SK-N-SH treated with all-trans-retinoic acid at 6 μM for 48 hours (cell line): Measurements from ENCODE around the gene PARP1.

Experiments
- ATAC-seq: fragments of 200-7000 bp; cut with Tn5 transposase; 3 replicates; pipeline ENCODE4 v1.9.1; 2020; ENCODE audit warnings: mild to moderate bottlenecking, moderate library complexity
- ARNTL ChIP-seq: fragments of 450-650 bp; formaldehyde crosslinking; IDR thresholded peaks from 2 replicates; pipeline ENCODE4 v1.5.0; 2020; ENCODE audit warnings: low read depth, mild to moderate bottlenecking, moderate library complexity, borderline replicate concordance
- BACH2 ChIP-seq: fragments of 250-450 bp; sonication (Bioruptor Pico); IDR thresholded peaks from 2 replicates; pipeline ENCODE4 v1.9.0; 2021; ENCODE audit warnings: mild to moderate bottlenecking, borderline replicate concordance
- ESRRG ChIP-seq: fragments of 250-450 bp; sonication (Bioruptor Pico); IDR thresholded peaks from 2 replicates; pipeline ENCODE4 v1.6.1; 2021; ENCODE audit warnings: mild to moderate bottlenecking
- GLIS3 ChIP-seq: fragments of 250-450 bp; sonication (Bioruptor Pico); IDR thresholded peaks from 2 replicates; pipeline ENCODE4 v1.5.0; 2020; ENCODE audit warnings: mild to moderate bottlenecking, moderate library complexity
- ISL1 ChIP-seq: fragments of 250-450 bp; sonication (Bioruptor Pico); IDR thresholded peaks from 2 replicates; pipeline ENCODE4 v2.1.2; 2022; ENCODE audit warnings: mild to moderate bottlenecking, moderate library complexity
- OSR1 ChIP-seq: fragments of 250-450 bp; sonication (Bioruptor Pico); IDR thresholded peaks from 2 replicates; pipeline ENCODE4 v1.8.0; 2022; ENCODE audit warnings: moderate library complexity, mild to moderate bottlenecking, inconsistent platforms
- PPARA ChIP-seq: fragments of 250-450 bp; sonication (Bioruptor Pico); IDR thresholded peaks from 2 replicates; pipeline ENCODE4 v1.5.0; 2020; ENCODE audit warnings: mild to moderate bottlenecking, borderline replicate concordance
- RARB ChIP-seq: fragments of 250-450 bp; sonication (Bioruptor Pico); IDR thresholded peaks from 2 replicates; pipeline ENCODE4 v1.8.0; 2021; ENCODE audit warnings: mild to moderate bottlenecking, moderate library complexity
- TCF4 ChIP-seq: fragments of 250-450 bp; sonication (Bioruptor Pico); IDR thresholded peaks from 2 replicates; pipeline ENCODE4 v1.8.0; 2021; ENCODE audit warnings: mild to moderate bottlenecking, moderate library complexity, borderline replicate concordance
- TOX ChIP-seq: fragments of 250-450 bp; sonication (Bioruptor Pico); IDR thresholded peaks from 2 replicates; pipeline ENCODE4 v1.8.0; 2021; ENCODE audit warnings: mild to moderate bottlenecking, moderate library complexity, borderline replicate concordance
- ZC3H10 ChIP-seq: fragments of 250-450 bp; sonication (Bioruptor Pico); IDR thresholded peaks from 2 replicates; pipeline ENCODE4 v1.5.1; 2021; ENCODE audit warnings: mild to moderate bottlenecking, moderate library complexity
- ZFP30 ChIP-seq: fragments of 450-650 bp; formaldehyde crosslinking; IDR thresholded peaks from 2 replicates; pipeline ENCODE4 v1.5.0; 2022; ENCODE audit warnings: mild to moderate bottlenecking, moderate library complexity
- ZNF565 ChIP-seq: fragments of 450-650 bp; formaldehyde crosslinking; conservative IDR thresholded peaks from 2 replicates; pipeline ENCODE4 v1.5.0; 2020; ENCODE audit warnings: low read depth, mild to moderate bottlenecking, moderate library complexity
- ZNF70 ChIP-seq: fragments of 450-650 bp; formaldehyde crosslinking; IDR thresholded peaks from 2 replicates; pipeline ENCODE4 v1.5.0; 2020; ENCODE audit warnings: mild to moderate bottlenecking, moderate library complexity
- ZNF8 ChIP-seq: fragments of 450-650 bp; formaldehyde crosslinking; IDR thresholded peaks from 2 replicates; pipeline ENCODE4 v1.5.0; 2020; ENCODE audit warnings: mild to moderate bottlenecking, moderate library complexity
- TF ChIP-seq, protein P1 (sequence below): fragments of 250-450 bp; sonication (Bioruptor Pico); IDR thresholded peaks from 2 replicates; pipeline ENCODE4 v1.5.0; 2020; ENCODE audit warnings: mild to moderate bottlenecking, moderate library complexity
- TF ChIP-seq, protein P2 (sequence below): fragments of 250-450 bp; sonication (Bioruptor Pico); IDR thresholded peaks from 2 replicates; pipeline ENCODE4 v1.8.0; 2021; ENCODE audit warnings: low read depth, mild to moderate bottlenecking, moderate library complexity, borderline replicate concordance
- TF ChIP-seq, protein P3 (sequence below): fragments of 250-450 bp; sonication (Bioruptor Pico); IDR thresholded peaks from 2 replicates; pipeline ENCODE4 v1.5.1; 2020; ENCODE audit warnings: low read depth, mild to moderate bottlenecking, moderate library complexity
- TF ChIP-seq, protein P4 (sequence below): fragments of 250-450 bp; sonication (Bioruptor Pico); IDR thresholded peaks from 2 replicates; pipeline ENCODE4 v1.5.1; 2021; ENCODE audit warnings: mild to moderate bottlenecking, moderate library complexity
- TF ChIP-seq, protein P5 (sequence below): fragments of 250-450 bp; sonication (Bioruptor Pico); IDR thresholded peaks from 2 replicates; pipeline ENCODE4 v1.8.0; 2020; ENCODE audit warnings: mild to moderate bottlenecking, moderate library complexity, borderline replicate concordance

The PARP1 gene

DNA sequence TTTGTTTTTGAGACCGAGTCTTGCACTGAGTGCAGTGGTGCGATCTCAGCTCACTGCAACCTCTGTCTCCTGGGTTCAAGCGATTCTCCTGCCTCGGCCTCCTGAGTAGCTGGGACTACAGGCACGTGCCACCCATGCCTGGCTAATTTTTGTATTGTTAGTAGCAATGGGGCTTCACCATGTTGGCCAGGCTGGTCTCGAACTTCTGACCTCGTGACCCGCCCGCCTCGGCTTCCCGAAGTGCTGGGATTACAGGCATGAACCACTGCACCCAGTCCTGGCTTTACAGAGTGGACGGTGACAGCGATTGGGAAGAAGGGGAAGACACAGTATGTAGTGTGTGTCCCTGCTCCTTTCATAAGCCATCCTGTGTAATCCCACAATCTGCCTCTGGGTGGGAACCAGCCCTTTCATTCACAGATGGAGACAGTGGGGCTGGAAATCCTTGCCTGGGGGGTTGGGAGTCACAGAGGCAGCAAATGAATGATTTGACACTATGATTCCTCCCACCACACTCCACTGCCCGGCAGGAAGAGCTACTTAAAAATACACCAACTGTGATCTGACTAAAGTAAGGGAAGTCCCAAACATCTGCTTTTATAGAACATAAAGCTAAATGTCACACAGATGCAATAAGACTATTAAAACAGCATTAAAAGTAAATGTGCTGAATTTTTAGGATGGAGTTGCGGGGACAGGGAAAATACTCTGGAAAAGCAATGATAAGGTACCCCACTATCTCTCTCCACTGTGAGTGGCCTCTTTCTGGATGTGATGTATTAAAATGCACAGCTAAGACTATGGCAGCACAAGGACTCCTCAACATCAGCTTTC, 4.5 kb downstream of the PARP1 start:
- peak; percentile 9; the same call in 1 of the 3 replicates for ATAC-seq

DNA sequence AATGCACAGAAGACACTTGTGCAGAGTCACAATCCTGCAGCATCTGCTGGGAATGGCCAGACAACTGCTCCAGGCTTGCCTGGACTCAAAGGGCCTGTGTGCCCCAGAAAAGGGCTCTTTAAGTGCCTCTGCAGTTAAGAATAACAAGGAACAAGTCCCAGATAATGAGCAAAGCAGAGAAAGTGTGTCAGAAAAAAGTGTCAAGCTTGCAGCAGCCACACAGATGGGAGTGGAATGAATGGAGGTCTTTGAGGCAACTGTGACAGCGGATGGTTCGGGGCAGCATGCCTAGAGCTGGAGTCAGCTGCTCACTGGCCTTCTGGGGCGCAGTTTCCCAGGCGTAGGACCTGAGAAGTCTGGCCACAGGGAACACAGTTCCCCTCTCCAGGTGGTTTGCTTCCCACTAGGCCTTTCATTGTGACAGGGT, 5.1 kb downstream of the PARP1 start:
- ATAC-seq = no peak
- no peak for TF ChIP-seq PPARA (CRISPR knock-in tag)
- no peak for TF ChIP-seq GLIS3
- TF ChIP-seq, protein P1, sequence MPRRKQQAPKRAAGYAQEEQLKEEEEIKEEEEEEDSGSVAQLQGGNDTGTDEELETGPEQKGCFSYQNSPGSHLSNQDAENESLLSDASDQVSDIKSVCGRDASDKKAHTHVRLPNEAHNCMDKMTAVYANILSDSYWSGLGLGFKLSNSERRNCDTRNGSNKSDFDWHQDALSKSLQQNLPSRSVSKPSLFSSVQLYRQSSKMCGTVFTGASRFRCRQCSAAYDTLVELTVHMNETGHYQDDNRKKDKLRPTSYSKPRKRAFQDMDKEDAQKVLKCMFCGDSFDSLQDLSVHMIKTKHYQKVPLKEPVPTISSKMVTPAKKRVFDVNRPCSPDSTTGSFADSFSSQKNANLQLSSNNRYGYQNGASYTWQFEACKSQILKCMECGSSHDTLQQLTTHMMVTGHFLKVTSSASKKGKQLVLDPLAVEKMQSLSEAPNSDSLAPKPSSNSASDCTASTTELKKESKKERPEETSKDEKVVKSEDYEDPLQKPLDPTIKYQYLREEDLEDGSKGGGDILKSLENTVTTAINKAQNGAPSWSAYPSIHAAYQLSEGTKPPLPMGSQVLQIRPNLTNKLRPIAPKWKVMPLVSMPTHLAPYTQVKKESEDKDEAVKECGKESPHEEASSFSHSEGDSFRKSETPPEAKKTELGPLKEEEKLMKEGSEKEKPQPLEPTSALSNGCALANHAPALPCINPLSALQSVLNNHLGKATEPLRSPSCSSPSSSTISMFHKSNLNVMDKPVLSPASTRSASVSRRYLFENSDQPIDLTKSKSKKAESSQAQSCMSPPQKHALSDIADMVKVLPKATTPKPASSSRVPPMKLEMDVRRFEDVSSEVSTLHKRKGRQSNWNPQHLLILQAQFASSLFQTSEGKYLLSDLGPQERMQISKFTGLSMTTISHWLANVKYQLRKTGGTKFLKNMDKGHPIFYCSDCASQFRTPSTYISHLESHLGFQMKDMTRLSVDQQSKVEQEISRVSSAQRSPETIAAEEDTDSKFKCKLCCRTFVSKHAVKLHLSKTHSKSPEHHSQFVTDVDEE (CRISPR knock-in tag) = no peak
- TF ChIP-seq ISL1 (CRISPR knock-in tag) = no peak
- no peak for TF ChIP-seq TOX (CRISPR knock-in tag)
- TF ChIP-seq TCF4 (CRISPR knock-in tag) = no peak
- TF ChIP-seq ESRRG (CRISPR knock-in tag) = no peak
- TF ChIP-seq, protein P2, sequence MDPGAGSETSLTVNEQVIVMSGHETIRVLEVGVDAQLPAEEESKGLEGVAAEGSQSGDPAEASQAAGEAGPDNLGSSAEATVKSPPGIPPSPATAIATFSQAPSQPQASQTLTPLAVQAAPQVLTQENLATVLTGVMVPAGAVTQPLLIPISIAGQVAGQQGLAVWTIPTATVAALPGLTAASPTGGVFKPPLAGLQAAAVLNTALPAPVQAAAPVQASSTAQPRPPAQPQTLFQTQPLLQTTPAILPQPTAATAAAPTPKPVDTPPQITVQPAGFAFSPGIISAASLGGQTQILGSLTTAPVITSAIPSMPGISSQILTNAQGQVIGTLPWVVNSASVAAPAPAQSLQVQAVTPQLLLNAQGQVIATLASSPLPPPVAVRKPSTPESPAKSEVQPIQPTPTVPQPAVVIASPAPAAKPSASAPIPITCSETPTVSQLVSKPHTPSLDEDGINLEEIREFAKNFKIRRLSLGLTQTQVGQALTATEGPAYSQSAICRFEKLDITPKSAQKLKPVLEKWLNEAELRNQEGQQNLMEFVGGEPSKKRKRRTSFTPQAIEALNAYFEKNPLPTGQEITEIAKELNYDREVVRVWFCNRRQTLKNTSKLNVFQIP (CRISPR knock-in tag) = no peak
- no peak for TF ChIP-seq BACH2 (CRISPR knock-in tag)

More for the DNA sequence above, 4.5 kb downstream of the PARP1 start:
- no peak for TF ChIP-seq OSR1 (CRISPR knock-in tag)
- TF ChIP-seq, protein P3, sequence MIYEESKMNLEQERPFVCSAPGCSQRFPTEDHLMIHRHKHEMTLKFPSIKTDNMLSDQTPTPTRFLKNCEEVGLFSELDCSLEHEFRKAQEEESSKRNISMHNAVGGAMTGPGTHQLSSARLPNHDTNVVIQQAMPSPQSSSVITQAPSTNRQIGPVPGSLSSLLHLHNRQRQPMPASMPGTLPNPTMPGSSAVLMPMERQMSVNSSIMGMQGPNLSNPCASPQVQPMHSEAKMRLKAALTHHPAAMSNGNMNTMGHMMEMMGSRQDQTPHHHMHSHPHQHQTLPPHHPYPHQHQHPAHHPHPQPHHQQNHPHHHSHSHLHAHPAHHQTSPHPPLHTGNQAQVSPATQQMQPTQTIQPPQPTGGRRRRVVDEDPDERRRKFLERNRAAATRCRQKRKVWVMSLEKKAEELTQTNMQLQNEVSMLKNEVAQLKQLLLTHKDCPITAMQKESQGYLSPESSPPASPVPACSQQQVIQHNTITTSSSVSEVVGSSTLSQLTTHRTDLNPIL (CRISPR knock-in tag) = no peak
- TF ChIP-seq BACH2 (CRISPR knock-in tag) = no peak
- TF ChIP-seq ZNF70 (CRISPR knock-in tag) = no peak
- no peak for TF ChIP-seq PPARA (CRISPR knock-in tag)
- no peak for TF ChIP-seq ESRRG (CRISPR knock-in tag)
- TF ChIP-seq TOX (CRISPR knock-in tag) = no peak
- no peak for TF ChIP-seq ZFP30 (CRISPR knock-in tag)
- no peak for TF ChIP-seq ZC3H10 (CRISPR knock-in tag)
- TF ChIP-seq, protein P2 (CRISPR knock-in tag) = no peak
- TF ChIP-seq RARB (CRISPR knock-in tag) = no peak
- TF ChIP-seq ZNF8 (CRISPR knock-in tag) = no peak
- TF ChIP-seq, protein P4, sequence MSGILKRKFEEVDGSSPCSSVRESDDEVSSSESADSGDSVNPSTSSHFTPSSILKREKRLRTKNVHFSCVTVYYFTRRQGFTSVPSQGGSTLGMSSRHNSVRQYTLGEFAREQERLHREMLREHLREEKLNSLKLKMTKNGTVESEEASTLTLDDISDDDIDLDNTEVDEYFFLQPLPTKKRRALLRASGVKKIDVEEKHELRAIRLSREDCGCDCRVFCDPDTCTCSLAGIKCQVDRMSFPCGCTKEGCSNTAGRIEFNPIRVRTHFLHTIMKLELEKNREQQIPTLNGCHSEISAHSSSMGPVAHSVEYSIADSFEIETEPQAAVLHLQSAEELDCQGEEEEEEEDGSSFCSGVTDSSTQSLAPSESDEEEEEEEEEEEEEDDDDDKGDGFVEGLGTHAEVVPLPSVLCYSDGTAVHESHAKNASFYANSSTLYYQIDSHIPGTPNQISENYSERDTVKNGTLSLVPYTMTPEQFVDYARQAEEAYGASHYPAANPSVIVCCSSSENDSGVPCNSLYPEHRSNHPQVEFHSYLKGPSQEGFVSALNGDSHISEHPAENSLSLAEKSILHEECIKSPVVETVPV (CRISPR knock-in tag) = no peak
- TF ChIP-seq, protein P1 (CRISPR knock-in tag) = no peak
- no peak for TF ChIP-seq ISL1 (CRISPR knock-in tag)
- no peak for TF ChIP-seq TCF4 (CRISPR knock-in tag)
- TF ChIP-seq, protein P5, sequence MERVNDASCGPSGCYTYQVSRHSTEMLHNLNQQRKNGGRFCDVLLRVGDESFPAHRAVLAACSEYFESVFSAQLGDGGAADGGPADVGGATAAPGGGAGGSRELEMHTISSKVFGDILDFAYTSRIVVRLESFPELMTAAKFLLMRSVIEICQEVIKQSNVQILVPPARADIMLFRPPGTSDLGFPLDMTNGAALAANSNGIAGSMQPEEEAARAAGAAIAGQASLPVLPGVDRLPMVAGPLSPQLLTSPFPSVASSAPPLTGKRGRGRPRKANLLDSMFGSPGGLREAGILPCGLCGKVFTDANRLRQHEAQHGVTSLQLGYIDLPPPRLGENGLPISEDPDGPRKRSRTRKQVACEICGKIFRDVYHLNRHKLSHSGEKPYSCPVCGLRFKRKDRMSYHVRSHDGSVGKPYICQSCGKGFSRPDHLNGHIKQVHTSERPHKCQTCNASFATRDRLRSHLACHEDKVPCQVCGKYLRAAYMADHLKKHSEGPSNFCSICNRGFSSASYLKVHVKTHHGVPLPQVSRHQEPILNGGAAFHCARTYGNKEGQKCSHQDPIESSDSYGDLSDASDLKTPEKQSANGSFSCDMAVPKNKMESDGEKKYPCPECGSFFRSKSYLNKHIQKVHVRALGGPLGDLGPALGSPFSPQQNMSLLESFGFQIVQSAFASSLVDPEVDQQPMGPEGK (CRISPR knock-in tag) = no peak
- TF ChIP-seq ZNF565 = no peak
- TF ChIP-seq ARNTL (CRISPR knock-in tag) = no peak
- no peak for TF ChIP-seq GLIS3
- TF ChIP-seq, all 23 proteins: peak for 0
